Measurements from ENCODE around the gene HSD17B4.
"Not testable (repeated sequence)": the region's sequence is repeated elsewhere in the genome, so short reads cannot be mapped to it uniquely, and the experiment has no call there.

The HSD17B4 gene

DNA sequence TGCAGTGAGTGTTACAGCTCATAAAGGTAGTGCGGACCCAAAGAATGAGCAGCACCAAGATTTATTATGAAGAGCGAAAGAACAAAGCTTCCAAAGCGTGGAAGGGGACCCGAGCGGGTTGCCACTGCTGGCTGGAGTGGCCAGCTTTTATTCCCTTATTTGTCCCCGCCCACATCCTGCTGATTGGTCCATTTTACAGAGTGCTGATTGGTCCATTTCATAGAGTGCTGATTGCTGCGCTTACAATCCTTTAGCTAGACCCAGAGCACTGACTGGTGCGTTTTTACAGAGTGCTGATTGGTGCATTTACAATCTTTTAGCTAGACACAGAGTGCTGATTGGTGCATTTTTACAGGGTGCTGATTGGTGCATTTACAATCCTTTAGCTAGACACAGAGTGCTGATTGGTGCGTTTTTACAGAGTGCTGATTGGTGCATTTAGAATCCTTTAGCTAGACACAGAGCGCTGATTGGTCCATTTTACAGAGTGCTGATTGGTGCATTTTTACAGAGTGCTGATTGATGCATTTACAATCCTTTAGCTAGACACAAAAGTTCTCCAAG, 19.5 kb upstream of the HSD17B4 start:
- not testable (repeated sequence) for H3K9ac ChIP-seq (ENCODE audit: low read depth in 1 of 2, low read length in 2 of 2); H3K36me3 ChIP-seq (ENCODE audit: control insufficient read depth in 2 of 2, insufficient read depth in 2 of 2, low read length in 2 of 2); H3K9me3 ChIP-seq (ENCODE audit: control insufficient read depth in 2 of 2, low read length in 2 of 2)

GRCh38 chr5:119435436-119436132, 16.7 kb upstream of the HSD17B4 start:
- Histone ChIP-seq H3K36me3 (ENCODE audit: control insufficient read depth in 2 of 2, insufficient read depth in 2 of 2, low read length in 2 of 2) (no peaks in the 10 kb centered on the region), H3K4me1 (ENCODE audit: control insufficient read depth in 2 of 2, insufficient read depth in 2 of 2, low read length in 2 of 2) (peaks cover 4 to 7% of the 10 kb centered on the region in 2 donors), H3K9me3 (ENCODE audit: control insufficient read depth in 2 of 2, low read length in 2 of 2) (no peaks in the 10 kb centered on the region), H3K4me3 (ENCODE audit: low read length in 2 of 2) (no peak overlapping the region), H3K9ac (ENCODE audit: low read depth in 1 of 2, low read length in 2 of 2) (no peak overlapping the region), H3K27me3 (ENCODE audit: control insufficient read depth in 2 of 2, insufficient read depth in 2 of 2, low read length in 2 of 2) (no peaks in the 10 kb centered on the region), H3K27ac (ENCODE audit: low read depth in 2 of 2, low read length in 2 of 2) (no peak overlapping the region)

More for the DNA sequence above, 19.5 kb upstream of the HSD17B4 start:
- H3K4me3 ChIP-seq (ENCODE audit: low read length in 2 of 2); H3K27ac ChIP-seq (ENCODE audit: low read depth in 2 of 2, low read length in 2 of 2); H3K27me3 ChIP-seq (ENCODE audit: control insufficient read depth in 2 of 2, insufficient read depth in 2 of 2, low read length in 2 of 2); H3K4me1 ChIP-seq (ENCODE audit: control insufficient read depth in 2 of 2, insufficient read depth in 2 of 2, low read length in 2 of 2): not testable (repeated sequence)

DNA sequence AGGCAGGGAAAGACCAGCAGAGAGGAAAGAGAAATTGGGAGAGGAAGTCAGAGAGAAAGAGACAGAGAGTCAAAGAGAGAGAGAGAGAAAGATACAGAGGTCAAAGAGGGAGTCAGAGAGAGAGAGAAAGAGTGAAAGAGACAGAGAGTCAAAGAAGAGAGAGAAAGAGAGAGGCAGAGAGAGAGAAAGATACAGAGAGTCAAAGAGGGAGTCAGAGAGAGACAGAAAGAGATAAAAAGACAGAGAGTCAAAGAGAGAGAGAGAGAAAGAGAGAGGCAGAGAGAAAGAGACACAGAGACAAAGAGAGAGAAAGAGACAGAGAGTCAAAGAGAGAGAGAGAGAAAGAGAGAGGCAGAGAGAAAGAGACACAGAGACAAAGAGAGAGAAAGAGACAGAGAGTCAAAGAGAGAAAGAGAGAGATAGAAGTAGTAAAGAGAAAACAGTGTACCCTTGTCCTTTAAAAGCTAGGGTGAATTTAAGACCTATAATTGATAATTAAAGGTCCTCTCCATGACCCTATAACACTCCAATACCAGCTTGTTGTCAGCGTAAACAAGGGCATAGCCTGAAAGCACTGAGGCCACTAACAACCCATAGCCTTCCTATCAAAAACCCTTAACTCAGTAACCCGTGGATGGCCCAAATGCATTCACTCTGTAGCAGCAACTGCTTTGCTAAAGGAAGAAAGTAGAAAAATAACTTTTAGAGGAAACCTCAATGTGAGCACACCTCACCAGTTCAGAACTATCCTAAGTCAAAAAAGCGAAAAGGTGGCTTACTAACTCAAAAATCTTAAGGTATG, 14.3 kb upstream of the HSD17B4 start:
- not testable (repeated sequence) for H3K4me1 ChIP-seq (ENCODE audit: control insufficient read depth in 2 of 2, insufficient read depth in 2 of 2, low read length in 2 of 2); H3K27ac ChIP-seq (ENCODE audit: low read depth in 2 of 2, low read length in 2 of 2); H3K9me3 ChIP-seq (ENCODE audit: control insufficient read depth in 2 of 2, low read length in 2 of 2); H3K36me3 ChIP-seq (ENCODE audit: control insufficient read depth in 2 of 2, insufficient read depth in 2 of 2, low read length in 2 of 2); H3K27me3 ChIP-seq (ENCODE audit: control insufficient read depth in 2 of 2, insufficient read depth in 2 of 2, low read length in 2 of 2); H3K9ac ChIP-seq (ENCODE audit: low read depth in 1 of 2, low read length in 2 of 2); H3K4me3 ChIP-seq (ENCODE audit: low read length in 2 of 2)

DNA sequence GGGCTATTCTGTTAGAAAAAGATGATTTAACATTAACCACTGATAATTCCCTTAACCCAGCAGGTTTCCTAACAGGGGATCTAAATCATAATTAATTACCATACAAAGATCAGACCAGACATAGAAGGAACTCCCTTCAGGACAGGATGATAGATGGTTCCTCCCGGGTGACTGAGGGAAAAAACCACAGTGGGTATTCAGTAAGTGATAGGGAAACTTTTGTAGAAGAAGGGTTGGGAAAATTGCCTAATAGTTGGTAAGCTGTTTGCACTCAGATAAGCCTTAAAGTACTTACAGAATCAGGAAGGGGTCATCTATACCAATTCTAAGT, 13.7 kb upstream of the HSD17B4 start:
- Histone ChIP-seq H3K27ac (ENCODE audit: low read depth in 2 of 2, low read length in 2 of 2) (peak overlapping the region; percentile 43 to 69), H3K9ac (ENCODE audit: low read depth in 1 of 2, low read length in 2 of 2) (peak overlapping the region in 1 of 2 donors; percentile 43), H3K4me3 (ENCODE audit: low read length in 2 of 2) (peak overlapping the region; percentile 52 to 61)
- H3K9me3 ChIP-seq (ENCODE audit: control insufficient read depth in 2 of 2, low read length in 2 of 2); H3K27me3 ChIP-seq (ENCODE audit: control insufficient read depth in 2 of 2, insufficient read depth in 2 of 2, low read length in 2 of 2); H3K4me1 ChIP-seq (ENCODE audit: control insufficient read depth in 2 of 2, insufficient read depth in 2 of 2, low read length in 2 of 2); H3K36me3 ChIP-seq (ENCODE audit: control insufficient read depth in 2 of 2, insufficient read depth in 2 of 2, low read length in 2 of 2): not testable (repeated sequence)

GRCh38 chr5:119439140-119439631, 13.1 kb upstream of the HSD17B4 start:
- Histone ChIP-seq H3K4me1 (ENCODE audit: control insufficient read depth in 2 of 2, insufficient read depth in 2 of 2, low read length in 2 of 2) (peaks cover 4 to 7% of the 10 kb centered on the region in 2 donors), H3K4me3 (ENCODE audit: low read length in 2 of 2) (peak overlapping the region; percentile 52 to 61), H3K27ac (ENCODE audit: low read depth in 2 of 2, low read length in 2 of 2) (peak overlapping the region; percentile 43 to 69)

DNA sequence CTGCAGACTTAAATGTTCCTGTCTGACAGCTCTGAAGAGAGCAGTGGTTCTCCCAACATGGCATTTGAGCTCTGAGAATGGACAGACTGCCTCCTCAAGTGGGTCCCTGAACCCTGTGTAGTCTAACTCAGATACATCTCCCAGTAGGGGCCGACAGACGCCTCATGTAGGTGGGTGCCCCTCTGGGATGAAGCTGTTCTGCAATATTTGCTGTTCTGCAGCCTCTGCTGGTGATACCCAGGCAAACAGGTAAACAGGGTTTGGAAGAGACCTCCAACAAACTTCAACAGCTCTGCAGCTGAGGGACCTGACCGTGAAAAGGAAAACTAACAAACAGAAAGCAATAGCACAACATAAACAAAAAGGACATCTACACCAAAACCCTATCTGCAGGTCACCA, 12.7 kb upstream of the HSD17B4 start:
- H3K4me1 ChIP-seq (ENCODE audit: control insufficient read depth in 2 of 2, insufficient read depth in 2 of 2, low read length in 2 of 2); H3K36me3 ChIP-seq (ENCODE audit: control insufficient read depth in 2 of 2, insufficient read depth in 2 of 2, low read length in 2 of 2); H3K9me3 ChIP-seq (ENCODE audit: control insufficient read depth in 2 of 2, low read length in 2 of 2); H3K27me3 ChIP-seq (ENCODE audit: control insufficient read depth in 2 of 2, insufficient read depth in 2 of 2, low read length in 2 of 2): not testable (repeated sequence)
- H3K9ac ChIP-seq (ENCODE audit: low read depth in 1 of 2, low read length in 2 of 2): peak overlapping the region in 1 of 2 donors; percentile 17
- peak overlapping the region in 1 of 2 donors; percentile 28 for H3K4me3 ChIP-seq (ENCODE audit: low read length in 2 of 2)
- H3K27ac ChIP-seq (ENCODE audit: low read depth in 2 of 2, low read length in 2 of 2): peak overlapping the region in 1 of 2 donors; percentile 51

More at GRCh38 chr5:119439140-119439631, 13.1 kb upstream of the HSD17B4 start:
- H3K9me3 ChIP-seq (ENCODE audit: control insufficient read depth in 2 of 2, low read length in 2 of 2): no peaks in the 10 kb centered on the region
- no peaks in the 10 kb centered on the region for H3K27me3 ChIP-seq (ENCODE audit: control insufficient read depth in 2 of 2, insufficient read depth in 2 of 2, low read length in 2 of 2)
- no peaks in the 10 kb centered on the region for H3K36me3 ChIP-seq (ENCODE audit: control insufficient read depth in 2 of 2, insufficient read depth in 2 of 2, low read length in 2 of 2)
- peak overlapping the region in 1 of 2 donors; percentile 43 for H3K9ac ChIP-seq (ENCODE audit: low read depth in 1 of 2, low read length in 2 of 2)

- H3K36me3 ChIP-seq (ENCODE audit: control insufficient read depth in 2 of 2, insufficient read depth in 2 of 2, low read length in 2 of 2); H3K9ac ChIP-seq (ENCODE audit: low read depth in 1 of 2, low read length in 2 of 2); H3K27me3 ChIP-seq (ENCODE audit: control insufficient read depth in 2 of 2, insufficient read depth in 2 of 2, low read length in 2 of 2); H3K9me3 ChIP-seq (ENCODE audit: control insufficient read depth in 2 of 2, low read length in 2 of 2); H3K27ac ChIP-seq (ENCODE audit: low read depth in 2 of 2, low read length in 2 of 2); H3K4me3 ChIP-seq (ENCODE audit: low read length in 2 of 2); H3K4me1 ChIP-seq (ENCODE audit: control insufficient read depth in 2 of 2, insufficient read depth in 2 of 2, low read length in 2 of 2): not testable (repeated sequence)
These were observed 7.7 kb upstream of the HSD17B4 start for GRCh38 chr5:119444643-119445042.

DNA sequence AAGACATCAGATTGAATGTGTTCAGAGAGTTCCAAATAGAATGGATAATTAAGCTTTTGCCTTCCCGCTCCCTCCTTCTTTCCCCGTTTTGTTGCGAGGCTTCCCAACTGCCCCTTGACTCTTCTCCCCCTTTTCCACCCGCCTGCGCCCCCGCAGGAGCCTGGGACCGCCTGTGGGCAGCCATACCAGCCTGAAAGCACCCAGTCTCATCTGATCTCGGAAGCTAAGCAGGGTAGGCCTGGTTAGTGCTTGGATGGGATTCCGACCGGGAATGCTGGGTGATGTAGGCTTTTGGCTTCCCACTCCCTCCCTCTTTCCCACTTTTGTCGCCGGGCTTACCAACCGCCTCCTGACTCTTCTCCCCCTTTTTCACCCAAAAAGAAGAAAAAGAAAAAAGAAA, 6.8 kb upstream of the HSD17B4 start:
- Histone ChIP-seq H3K4me1 (ENCODE audit: control insufficient read depth in 2 of 2, insufficient read depth in 2 of 2, low read length in 2 of 2) (no peaks in the 10 kb centered on the region), H3K9ac (ENCODE audit: low read depth in 1 of 2, low read length in 2 of 2) (no peak overlapping the region), H3K9me3 (ENCODE audit: control insufficient read depth in 2 of 2, low read length in 2 of 2) (no peaks in the 10 kb centered on the region), H3K36me3 (ENCODE audit: control insufficient read depth in 2 of 2, insufficient read depth in 2 of 2, low read length in 2 of 2) (no peaks in the 10 kb centered on the region), H3K27me3 (ENCODE audit: control insufficient read depth in 2 of 2, insufficient read depth in 2 of 2, low read length in 2 of 2) (no peaks in the 10 kb centered on the region), H3K4me3 (ENCODE audit: low read length in 2 of 2) (no peak overlapping the region), H3K27ac (ENCODE audit: low read depth in 2 of 2, low read length in 2 of 2) (no peak overlapping the region)

GRCh38 chr5:119449882-119450281, 2.4 kb upstream of the HSD17B4 start:
- Histone ChIP-seq H3K9me3 (ENCODE audit: control insufficient read depth in 2 of 2, low read length in 2 of 2) (no peaks in the 10 kb centered on the region), H3K9ac (ENCODE audit: low read depth in 1 of 2, low read length in 2 of 2) (no peak overlapping the region), H3K27ac (ENCODE audit: low read depth in 2 of 2, low read length in 2 of 2) (no peak overlapping the region), H3K36me3 (ENCODE audit: control insufficient read depth in 2 of 2, insufficient read depth in 2 of 2, low read length in 2 of 2) (no peaks in the 10 kb centered on the region), H3K4me3 (ENCODE audit: low read length in 2 of 2) (no peak overlapping the region), H3K4me1 (ENCODE audit: control insufficient read depth in 2 of 2, insufficient read depth in 2 of 2, low read length in 2 of 2) (peaks cover 7% of the 10 kb centered on the region in 2 donors), H3K27me3 (ENCODE audit: control insufficient read depth in 2 of 2, insufficient read depth in 2 of 2, low read length in 2 of 2) (no peaks in the 10 kb centered on the region)

DNA sequence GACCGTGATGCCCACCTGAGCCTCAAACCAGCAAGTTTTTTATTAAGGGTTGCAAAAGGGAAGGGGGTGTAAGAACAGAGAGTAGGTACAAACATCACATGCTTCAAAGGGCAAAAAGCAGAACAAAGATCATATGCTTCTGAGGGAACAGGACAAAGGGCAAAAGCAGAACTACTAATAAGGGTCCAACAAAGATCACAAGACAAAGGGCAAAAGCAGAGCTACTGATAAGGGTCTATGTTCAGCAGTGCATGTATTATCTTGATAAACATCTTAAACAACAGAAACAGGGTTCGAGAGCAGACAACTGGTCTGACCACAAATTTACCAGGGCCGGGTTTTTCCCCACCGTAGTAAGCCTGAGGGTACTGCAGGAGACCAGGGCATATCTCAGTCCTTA, 1.7 kb upstream of the HSD17B4 start:
- H3K9me3 ChIP-seq (ENCODE audit: control insufficient read depth in 2 of 2, low read length in 2 of 2); H3K36me3 ChIP-seq (ENCODE audit: control insufficient read depth in 2 of 2, insufficient read depth in 2 of 2, low read length in 2 of 2); H3K4me3 ChIP-seq (ENCODE audit: low read length in 2 of 2); H3K27me3 ChIP-seq (ENCODE audit: control insufficient read depth in 2 of 2, insufficient read depth in 2 of 2, low read length in 2 of 2); H3K9ac ChIP-seq (ENCODE audit: low read depth in 1 of 2, low read length in 2 of 2); H3K27ac ChIP-seq (ENCODE audit: low read depth in 2 of 2, low read length in 2 of 2); H3K4me1 ChIP-seq (ENCODE audit: control insufficient read depth in 2 of 2, insufficient read depth in 2 of 2, low read length in 2 of 2): not testable (repeated sequence)
